ENCODE results near the gene UBE2K.

DNA sequence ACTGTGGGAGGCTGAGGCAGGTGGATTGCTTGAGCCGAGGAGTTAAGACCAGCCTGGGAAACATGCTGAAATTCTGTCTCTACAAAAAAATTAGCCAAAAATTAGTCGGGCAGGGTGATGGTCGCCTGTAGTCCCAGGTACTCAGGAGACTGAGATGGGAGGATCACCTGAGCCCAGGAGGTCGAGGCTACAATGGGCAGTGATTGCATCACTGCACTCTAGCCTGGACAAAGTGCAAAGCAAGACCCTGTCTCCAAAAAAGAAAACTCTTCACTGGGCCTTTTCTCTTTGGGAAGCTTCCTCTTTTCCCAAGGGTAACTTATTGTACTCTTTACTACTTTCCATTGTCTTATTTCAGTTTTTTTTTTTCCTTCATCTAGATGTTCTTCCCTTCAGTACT is 88.9 kb downstream of the UBE2K start:
- TF ChIP-seq, protein P1, sequence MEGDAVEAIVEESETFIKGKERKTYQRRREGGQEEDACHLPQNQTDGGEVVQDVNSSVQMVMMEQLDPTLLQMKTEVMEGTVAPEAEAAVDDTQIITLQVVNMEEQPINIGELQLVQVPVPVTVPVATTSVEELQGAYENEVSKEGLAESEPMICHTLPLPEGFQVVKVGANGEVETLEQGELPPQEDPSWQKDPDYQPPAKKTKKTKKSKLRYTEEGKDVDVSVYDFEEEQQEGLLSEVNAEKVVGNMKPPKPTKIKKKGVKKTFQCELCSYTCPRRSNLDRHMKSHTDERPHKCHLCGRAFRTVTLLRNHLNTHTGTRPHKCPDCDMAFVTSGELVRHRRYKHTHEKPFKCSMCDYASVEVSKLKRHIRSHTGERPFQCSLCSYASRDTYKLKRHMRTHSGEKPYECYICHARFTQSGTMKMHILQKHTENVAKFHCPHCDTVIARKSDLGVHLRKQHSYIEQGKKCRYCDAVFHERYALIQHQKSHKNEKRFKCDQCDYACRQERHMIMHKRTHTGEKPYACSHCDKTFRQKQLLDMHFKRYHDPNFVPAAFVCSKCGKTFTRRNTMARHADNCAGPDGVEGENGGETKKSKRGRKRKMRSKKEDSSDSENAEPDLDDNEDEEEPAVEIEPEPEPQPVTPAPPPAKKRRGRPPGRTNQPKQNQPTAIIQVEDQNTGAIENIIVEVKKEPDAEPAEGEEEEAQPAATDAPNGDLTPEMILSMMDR (IDR thresholded peaks at IDR 0.05), result no peak
- TF ChIP-seq EZH2 (IDR thresholded peaks at IDR 0.05; ENCODE audit: borderline replicate concordance, insufficient read depth, low read depth, low read length, poor library complexity, severe bottlenecking), result no peak
